Raji (cell line): ENCODE measurements around the gene PUM1.

Experiments used
- POLR2A ChIP-seq: IDR thresholded peaks from 2 replicates; pipeline ENCODE4 v1.6.1; 2011; ENCODE audit warnings: low read depth, low read length, control low read depth; ENCODE audit not compliant: insufficient read depth

Gene PUM1, protein sequence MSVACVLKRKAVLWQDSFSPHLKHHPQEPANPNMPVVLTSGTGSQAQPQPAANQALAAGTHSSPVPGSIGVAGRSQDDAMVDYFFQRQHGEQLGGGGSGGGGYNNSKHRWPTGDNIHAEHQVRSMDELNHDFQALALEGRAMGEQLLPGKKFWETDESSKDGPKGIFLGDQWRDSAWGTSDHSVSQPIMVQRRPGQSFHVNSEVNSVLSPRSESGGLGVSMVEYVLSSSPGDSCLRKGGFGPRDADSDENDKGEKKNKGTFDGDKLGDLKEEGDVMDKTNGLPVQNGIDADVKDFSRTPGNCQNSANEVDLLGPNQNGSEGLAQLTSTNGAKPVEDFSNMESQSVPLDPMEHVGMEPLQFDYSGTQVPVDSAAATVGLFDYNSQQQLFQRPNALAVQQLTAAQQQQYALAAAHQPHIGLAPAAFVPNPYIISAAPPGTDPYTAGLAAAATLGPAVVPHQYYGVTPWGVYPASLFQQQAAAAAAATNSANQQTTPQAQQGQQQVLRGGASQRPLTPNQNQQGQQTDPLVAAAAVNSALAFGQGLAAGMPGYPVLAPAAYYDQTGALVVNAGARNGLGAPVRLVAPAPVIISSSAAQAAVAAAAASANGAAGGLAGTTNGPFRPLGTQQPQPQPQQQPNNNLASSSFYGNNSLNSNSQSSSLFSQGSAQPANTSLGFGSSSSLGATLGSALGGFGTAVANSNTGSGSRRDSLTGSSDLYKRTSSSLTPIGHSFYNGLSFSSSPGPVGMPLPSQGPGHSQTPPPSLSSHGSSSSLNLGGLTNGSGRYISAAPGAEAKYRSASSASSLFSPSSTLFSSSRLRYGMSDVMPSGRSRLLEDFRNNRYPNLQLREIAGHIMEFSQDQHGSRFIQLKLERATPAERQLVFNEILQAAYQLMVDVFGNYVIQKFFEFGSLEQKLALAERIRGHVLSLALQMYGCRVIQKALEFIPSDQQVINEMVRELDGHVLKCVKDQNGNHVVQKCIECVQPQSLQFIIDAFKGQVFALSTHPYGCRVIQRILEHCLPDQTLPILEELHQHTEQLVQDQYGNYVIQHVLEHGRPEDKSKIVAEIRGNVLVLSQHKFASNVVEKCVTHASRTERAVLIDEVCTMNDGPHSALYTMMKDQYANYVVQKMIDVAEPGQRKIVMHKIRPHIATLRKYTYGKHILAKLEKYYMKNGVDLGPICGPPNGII

DNA sequence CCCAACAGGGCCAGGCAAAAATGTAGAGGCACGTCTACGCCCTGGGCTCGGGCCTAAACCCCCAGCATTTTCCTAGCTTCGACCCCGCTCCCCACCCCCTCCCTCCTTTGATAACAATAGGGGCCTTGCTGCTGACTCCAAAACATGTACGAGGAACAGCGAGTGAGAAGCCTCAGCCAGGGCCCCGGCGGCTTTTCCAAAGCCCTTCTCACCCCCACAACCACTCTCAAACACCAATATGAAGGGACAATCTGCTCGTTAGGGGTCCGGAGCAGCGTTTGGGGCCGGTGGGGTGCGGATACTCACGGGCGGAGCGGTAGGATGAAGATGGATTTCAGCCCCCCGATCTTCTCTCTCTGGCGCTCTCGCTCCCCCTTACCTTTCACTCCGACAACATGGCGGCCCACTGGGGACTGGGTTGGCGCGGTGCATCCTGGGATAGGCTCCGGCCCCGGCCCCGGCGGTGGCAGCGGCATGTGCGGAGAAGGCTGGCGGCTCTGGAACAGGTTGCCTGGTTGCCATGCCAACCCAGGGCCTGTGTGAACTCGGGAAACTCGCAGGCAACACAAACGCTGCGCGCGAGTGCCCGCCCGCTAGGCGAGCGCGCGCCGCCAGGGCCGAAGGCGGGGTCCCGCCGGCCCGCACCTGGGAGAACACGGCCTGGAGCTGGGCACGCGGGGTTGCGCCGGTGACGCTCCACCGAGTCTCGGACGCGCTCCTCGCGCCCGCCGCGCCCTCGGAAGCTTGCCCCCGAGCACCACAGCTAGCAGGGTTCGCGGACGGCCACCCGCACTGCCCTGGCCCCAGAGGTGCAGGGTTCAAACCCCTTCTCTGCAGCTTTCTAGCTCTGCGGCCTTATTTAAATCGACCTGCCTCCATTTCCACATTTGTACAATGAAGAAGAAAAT lies at the start of gene PUM1:
Gene PUM1, minus strand, starts transcription at position 408 of the 908 bp plus-strand sequence. CDS start 6,151 bp downstream, outside the sequence.
- TF ChIP-seq POLR2A = peak; percentile 91

- no peak for TF ChIP-seq POLR2A
Measured at GRCh38 chr1:31112266-31112935, 46.9 kb upstream of the PUM1 start.

- no peak for TF ChIP-seq POLR2A
Measured at GRCh38 chr1:31111290-31111951, 45.9 kb upstream of the PUM1 start.

DNA sequence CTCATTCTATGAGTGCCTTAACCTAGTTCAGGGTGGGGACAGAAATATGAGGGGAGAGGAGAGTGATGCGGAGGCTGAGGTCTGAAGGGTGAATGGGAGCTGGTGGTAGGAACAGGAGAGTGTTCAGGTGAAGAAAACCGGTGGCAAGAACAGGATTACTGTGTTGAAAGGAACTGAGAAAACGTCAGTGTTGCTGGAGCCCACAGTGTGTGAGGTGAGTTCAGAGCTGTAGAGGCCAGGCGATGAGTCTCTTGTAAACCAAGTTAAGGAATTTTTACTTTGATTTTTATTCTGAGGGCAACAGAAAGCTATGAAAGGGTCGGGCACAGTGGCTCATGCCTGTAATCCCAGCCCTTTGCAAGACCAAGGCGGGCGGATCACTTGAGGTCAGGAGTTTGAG lies 45.3 kb upstream of the PUM1 start:
- TF ChIP-seq POLR2A = no peak

DNA sequence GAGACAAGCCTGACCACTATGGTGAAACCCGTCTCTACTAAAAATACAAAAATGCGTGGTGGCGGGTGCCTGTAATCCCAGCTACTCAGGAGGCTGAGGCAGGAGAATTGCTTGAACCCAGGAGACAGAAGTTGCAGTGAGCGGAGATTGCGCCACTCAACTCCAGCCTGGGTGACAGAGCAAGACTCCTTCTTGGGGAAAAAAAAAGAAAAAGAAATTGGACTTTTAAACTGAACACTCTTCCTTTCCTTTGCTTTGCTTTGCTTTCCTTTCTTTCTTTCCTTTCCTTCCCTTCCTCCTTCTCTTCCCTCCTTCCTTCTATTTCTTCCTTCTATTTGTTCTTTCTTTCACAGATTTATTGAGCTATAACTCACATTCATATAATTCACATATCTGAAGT lies 43.3 kb upstream of the PUM1 start:
- no peak for TF ChIP-seq POLR2A

DNA sequence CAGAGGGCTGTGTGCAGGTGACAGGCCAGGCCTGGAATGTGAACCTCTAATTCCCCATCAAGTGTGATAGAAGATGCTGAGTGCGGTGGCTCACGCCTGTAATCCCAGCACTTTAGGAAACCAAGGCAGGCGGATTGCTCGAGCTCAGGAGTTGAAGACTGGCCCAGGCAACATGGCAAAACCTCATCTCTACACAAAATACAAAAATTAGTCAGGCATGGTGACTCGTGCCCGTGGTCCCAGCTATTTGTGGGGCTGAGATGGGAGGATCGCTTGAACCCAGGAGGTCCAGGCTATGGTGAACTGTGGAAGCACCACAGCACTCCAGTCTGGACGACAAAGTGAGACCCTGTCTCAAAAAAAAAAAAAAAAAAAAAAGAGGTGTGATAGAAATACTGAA lies 40.1 kb upstream of the PUM1 start:
- TF ChIP-seq POLR2A = no peak

- TF ChIP-seq POLR2A = no peak
Measured at GRCh38 chr1:31102501-31102950, 37.0 kb upstream of the PUM1 start.

DNA sequence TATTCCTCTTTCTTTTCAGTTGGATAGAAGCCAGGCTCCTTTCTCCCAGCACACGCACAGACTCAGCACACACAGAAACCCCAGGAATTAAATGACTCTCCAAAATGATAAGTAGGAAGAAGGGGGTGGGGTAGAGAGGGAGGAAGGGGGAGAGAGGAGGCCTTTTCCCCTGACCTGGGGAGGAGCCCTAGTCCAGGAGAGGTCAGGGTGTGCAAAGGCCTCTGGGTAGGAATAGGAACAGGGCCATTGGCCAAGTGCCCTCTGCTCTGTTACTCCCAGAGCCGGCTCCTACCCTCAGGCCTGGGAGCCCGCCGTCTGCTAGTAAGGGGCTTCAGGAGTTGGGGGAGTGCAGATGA lies 35.6 kb upstream of the PUM1 start:
- no peak for TF ChIP-seq POLR2A

DNA sequence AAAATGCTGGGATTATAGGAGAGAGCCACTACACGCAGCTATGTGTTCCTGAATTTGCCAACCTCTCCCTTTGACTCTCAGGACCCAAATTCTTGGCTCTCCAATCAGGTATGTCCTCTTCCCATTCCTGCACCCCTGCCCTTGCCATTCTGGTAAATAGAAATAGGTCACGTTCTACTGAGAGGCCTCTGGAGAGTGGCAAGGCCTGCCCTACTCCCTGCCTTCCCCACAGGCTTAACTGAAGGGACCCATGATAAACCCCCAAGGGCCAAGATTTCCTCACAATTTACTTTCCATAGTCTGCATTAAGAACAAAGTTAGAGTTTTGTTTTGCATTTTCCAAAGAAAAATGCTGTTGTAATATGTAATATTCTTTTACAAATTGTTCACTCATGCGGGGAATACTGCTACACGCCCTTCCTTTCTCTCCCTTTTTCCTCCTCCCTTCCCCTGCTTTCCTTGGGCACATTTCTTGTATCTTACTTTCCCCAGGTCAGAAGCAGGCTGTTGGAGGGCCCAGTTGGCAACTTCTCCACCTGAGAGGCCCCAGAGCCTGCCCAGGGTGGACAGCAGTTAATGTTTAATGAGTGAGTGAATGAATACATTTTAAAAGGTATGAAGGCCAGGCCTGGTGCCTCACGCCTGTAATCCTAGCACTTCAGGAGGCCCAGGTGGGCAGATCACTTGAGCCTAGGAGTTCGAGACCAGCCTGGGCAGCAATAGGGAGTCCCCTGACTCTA lies 33.9 kb upstream of the PUM1 start:
- TF ChIP-seq POLR2A = no peak

- TF ChIP-seq POLR2A = no peak
Measured at GRCh38 chr1:31095985-31096384, 30.5 kb upstream of the PUM1 start.

DNA sequence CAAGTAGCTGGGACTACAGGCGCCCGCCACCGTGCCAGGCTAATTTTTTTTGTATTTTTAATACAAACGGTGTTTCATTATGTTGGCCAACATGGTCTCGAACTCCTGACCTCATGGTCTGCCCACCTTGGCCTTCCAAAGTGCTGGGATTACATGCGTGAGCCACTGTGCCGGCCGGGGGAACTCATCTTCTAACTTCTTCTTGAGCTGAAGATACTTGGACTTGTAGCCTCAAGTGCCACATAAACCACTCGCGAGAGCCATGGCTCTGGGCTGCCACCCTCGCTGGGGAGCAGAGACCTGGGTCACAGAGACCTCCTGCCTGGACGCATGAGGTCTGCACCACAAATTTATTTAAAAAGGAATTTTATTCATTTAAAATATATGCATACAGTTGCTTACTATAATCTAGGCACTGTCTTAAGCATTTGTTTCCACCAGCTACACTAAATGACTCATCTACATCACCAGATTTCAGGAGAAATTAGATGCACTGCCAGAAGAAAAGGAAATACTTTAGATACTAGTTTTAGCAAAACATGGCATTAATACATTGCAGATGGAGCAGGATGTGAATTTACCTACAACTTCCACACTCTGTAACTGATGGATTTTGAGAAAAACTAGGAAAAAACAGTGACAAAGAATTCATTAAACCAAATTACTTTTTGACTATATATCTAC lies 29.9 kb upstream of the PUM1 start:
- no peak for TF ChIP-seq POLR2A
